GM18520 (cell line): Measurements from ENCODE around the gene SDHA.
"Not testable (repeated sequence)": the region's sequence is repeated elsewhere in the genome, so short reads cannot be mapped to it uniquely, and the experiment has no call there.

ENCODE experiments used
- ATAC-seq: cut with Tn5 transposase; IDR thresholded peaks from one replicate; pipeline ENCODE4 v1.9.1; 2021; ENCODE audit not compliant: unreplicated experiment

The SDHA gene

GRCh38 chr5:218457-219291, 554 bp downstream of the SDHA start:
- ATAC-seq: peak; percentile 9

- no peak for ATAC-seq
These were observed 1.3 kb downstream of the SDHA start for GRCh38 chr5:219460-219863.

- no peak for ATAC-seq
These were observed 1.9 kb downstream of the SDHA start for GRCh38 chr5:219991-220390.

- ATAC-seq: not testable (repeated sequence)
These were observed 5.0 kb downstream of the SDHA start for GRCh38 chr5:222951-223715.

- ATAC-seq: no peak
These were observed 5.7 kb downstream of the SDHA start for GRCh38 chr5:223791-224190.

- no peak for ATAC-seq
These were observed 7.2 kb downstream of the SDHA start for GRCh38 chr5:225334-225733.

GRCh38 chr5:227375-227774, 9.3 kb downstream of the SDHA start:
- ATAC-seq: not testable (repeated sequence)

GRCh38 chr5:228886-229285, 10.8 kb downstream of the SDHA start:
- no peak for ATAC-seq

GRCh38 chr5:230711-231110, 12.6 kb downstream of the SDHA start:
- no peak for ATAC-seq

- ATAC-seq: no peak
These were observed 13.5 kb downstream of the SDHA start for GRCh38 chr5:231661-232060.

GRCh38 chr5:233426-233825, 15.3 kb downstream of the SDHA start:
- ATAC-seq: not testable (repeated sequence)

- no peak for ATAC-seq
These were observed 16.3 kb downstream of the SDHA start for GRCh38 chr5:234450-234849.

- not testable (repeated sequence) for ATAC-seq
These were observed 17.4 kb downstream of the SDHA start for GRCh38 chr5:235527-235926.

GRCh38 chr5:237931-238330, 19.8 kb downstream of the SDHA start:
- not testable (repeated sequence) for ATAC-seq

GRCh38 chr5:240550-240949, 22.4 kb downstream of the SDHA start:
- ATAC-seq: not testable (repeated sequence)

- ATAC-seq: not testable (repeated sequence)
These were observed 23.0 kb downstream of the SDHA start for GRCh38 chr5:241045-241669.

- not testable (repeated sequence) for ATAC-seq
These were observed 25.7 kb downstream of the SDHA start for GRCh38 chr5:243683-244367.

GRCh38 chr5:245717-246116, 27.6 kb downstream of the SDHA start:
- ATAC-seq: not testable (repeated sequence)

- ATAC-seq: not testable (repeated sequence)
These were observed 32.3 kb downstream of the SDHA start for GRCh38 chr5:250396-250795.

GRCh38 chr5:251016-251415, 32.9 kb downstream of the SDHA start:
- not testable (repeated sequence) for ATAC-seq

- ATAC-seq: not testable (repeated sequence)
These were observed 33.4 kb downstream of the SDHA start for GRCh38 chr5:251538-251937.
